HG03469 (cell line): ENCODE results near the gene STRADA.
A peak's percentile ranks its signal among the peaks of the same experiment; 100 is the strongest.
"Not testable (repeated sequence)": the region's sequence is repeated elsewhere in the genome, so short reads cannot be mapped to it uniquely, and the experiment has no call there.

Source experiments
- ATAC-seq: cut with Tn5 transposase; IDR thresholded peaks from one replicate; pipeline ENCODE4 v1.9.1; 2021; ENCODE audit warnings: mild to moderate bottlenecking, moderate library complexity, moderate number of reproducible peaks; ENCODE audit not compliant: unreplicated experiment

STRADA gene

GRCh38 chr17:63758428-63758827 is 16.8 kb upstream of the STRADA start:
- no peak for ATAC-seq

DNA sequence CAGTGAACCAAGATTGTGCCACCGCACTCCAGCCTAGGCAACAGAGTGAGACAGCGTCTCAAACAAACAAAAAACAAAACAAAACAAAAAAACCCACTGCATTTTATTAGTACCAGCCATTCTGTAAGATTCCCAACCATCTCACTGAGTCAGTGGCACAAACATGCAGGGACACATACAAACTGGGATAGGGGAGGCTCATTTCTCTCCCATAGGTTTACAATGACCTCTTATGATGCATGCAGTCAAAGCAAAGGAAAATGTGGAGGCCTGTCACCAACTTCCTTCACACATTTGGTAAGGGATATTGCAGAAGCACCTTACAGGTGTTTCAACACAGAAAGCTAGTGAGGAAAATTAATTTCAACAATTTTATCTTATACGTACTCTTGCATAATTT is 12.4 kb upstream of the STRADA start:
- ATAC-seq, result no peak

GRCh38 chr17:63753215-63753614 is 11.6 kb upstream of the STRADA start:
- no peak for ATAC-seq

DNA sequence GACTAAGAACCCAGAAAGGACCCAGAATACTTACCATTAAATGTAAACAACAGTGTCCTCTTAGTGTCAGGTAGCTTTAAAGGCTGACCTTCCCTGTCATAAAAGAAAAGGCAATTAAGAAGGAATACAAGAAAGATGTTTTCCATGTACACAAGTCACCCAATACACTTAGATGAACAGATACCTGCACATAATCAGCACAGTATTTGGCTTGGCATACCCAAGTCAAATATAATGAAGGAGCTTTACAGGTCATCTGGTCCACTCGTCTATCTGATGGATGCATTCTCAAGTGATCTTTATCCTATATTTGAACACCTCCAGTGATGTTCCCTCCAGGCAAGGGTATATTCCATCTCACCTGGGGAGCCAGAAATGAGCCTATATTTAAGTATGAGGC is 11.1 kb upstream of the STRADA start:
- no peak for ATAC-seq

DNA sequence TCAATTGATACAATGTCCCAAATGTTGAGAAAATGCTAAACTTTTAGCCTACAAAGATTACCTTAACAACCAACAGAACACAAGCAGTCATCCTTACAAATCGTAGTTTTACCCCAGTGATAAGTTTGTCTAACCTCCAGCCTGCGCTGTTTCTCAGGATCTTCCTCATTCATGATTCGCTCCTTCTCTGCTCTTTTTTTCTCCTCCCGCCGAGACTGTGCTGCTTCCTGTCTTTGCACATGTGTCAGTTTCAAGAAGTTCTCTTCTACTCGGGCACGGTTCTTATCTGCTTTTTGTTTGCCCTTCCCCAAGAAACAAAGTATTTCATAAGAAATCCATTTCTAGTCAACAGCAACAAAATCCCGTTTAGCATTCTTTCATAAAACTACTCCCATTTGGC is 10.2 kb upstream of the STRADA start:
- ATAC-seq, result no peak

- ATAC-seq, result peak; percentile 9
Observed at GRCh38 chr17:63741143-63741407, 524 bp downstream of the STRADA start.

DNA sequence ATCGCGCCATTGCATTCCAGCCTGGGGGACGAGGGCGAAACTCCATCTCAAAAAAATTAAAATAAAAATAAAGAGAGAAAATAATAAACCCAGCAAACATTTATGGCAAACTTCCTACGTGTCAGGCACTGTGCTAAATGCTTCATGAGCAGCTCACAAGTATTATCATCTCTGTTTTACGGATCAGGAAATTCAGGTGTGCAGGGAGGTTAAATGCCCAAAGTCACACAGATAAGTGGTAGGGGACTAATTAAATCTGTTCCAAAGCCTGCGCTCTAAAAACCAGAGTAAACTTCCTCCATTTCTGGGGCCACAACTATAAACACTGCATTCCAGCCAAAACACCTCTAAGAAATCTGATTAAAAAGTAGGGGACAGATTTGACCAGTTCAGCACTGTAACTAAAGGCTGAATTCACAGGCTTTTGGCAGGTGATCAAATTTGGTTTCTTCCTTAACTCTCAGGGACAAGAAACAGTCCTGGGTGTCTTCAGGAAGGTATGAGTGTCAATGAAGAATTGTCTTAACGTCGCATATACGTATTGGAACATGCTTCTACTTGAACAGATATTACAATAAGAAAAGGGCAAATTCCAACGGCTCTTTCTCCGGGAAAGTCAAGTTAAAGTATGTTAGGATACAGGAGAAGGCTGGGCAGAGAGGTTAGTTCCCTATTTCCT is 996 bp downstream of the STRADA start:
- no peak for ATAC-seq

DNA sequence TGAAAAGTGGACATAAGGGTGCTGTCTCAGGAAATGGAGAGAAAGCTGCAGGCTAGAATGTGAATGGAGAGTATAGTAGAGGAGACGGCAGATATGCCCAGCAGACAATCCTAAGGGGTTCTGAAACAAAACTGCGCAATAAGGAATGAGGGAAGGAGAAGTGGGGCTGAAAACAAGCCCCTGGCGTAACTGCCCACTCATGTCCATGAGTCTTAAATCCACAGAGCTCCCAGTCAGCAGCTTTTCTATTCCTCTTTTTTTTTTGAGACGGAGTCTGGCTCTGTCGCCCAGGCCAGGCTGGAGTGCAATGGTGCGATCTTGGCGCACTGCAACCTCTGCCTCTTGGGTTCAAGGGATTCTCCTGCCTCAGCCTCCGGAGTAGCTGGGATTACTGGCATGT is 5.9 kb downstream of the STRADA start:
- no peak for ATAC-seq

GRCh38 chr17:63722403-63722802 is 19.2 kb downstream of the STRADA start:
- no peak for ATAC-seq

DNA sequence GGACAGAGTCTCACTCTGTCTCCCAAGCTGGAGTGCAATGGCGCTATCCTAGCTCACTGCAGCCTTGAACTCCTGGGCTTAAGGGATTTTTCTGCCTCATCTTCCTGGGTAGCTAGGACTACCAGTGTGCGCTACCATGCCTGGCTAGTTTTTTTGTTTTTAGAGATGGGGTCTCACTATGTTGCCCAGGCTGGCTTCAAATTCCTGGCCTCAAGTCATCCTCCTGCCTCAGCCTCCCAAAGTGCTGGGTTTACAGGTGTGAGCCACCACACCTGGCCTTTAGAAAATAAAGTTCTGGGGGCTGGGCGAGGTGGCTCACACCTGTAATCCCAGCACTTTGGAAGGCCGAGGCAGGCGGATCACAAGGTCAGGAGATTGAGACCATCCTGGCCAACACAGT is 21.4 kb downstream of the STRADA start:
- ATAC-seq, result not testable (repeated sequence)

DNA sequence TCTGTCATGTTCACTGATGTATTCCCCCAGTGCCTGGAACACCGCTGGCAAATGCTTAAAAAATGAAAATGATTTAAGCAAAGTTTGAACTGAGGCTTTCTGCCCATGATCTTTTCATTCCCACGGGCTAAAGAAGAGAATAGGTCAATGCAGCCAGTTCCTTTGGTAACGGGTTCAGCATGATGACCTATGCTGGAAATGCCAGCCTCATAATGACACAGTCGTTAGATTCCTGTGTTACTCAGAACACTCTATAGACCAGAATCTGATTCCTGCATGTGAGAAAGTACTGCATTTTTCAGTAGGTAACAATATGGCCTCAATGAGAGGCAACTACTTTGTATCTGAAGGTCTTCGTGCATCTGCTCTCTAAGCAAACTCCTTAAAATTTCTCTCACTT is 22.6 kb downstream of the STRADA start:
- no peak for ATAC-seq

GRCh38 chr17:63716426-63716825 is 25.2 kb downstream of the STRADA start:
- no peak for ATAC-seq

DNA sequence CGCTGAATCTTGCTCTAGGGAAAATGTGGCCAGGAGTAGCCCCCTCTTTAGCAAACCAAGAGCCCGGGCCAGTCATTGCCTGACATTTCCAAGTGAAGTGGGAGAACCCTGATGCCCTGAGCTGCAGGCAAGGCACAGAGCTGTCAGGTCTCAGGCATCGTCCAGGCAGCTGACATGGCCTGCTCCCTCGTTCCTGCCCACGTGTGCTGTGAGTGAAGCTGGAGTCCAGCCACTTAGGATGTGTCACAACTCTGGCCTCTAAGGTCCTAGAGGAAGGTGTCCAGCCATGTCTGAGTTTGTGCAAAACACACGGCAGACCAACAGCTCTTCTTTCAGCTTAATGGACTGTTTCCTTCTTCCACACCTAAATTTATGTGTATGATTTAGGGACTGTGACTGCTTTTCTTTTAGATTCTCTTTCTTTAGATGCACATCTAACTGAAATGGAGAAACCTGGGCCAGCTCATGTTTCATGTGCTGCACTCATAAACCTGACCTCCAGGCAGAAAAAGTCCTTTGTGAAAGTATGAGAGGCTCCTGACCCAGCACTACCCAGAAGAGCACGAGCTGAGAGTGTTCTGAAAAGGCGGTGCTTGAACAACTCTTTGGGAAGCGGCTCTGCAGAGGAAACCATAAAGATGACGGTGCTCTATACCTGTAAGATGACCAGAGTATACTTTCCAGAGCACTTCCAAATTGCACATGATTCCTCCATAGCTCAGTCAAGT is 26.9 kb downstream of the STRADA start:
- ATAC-seq, result no peak

- ATAC-seq, result no peak
Observed at GRCh38 chr17:63709110-63709509, 32.5 kb downstream of the STRADA start.

GRCh38 chr17:63707151-63707550 is 34.4 kb downstream of the STRADA start:
- no peak for ATAC-seq

DNA sequence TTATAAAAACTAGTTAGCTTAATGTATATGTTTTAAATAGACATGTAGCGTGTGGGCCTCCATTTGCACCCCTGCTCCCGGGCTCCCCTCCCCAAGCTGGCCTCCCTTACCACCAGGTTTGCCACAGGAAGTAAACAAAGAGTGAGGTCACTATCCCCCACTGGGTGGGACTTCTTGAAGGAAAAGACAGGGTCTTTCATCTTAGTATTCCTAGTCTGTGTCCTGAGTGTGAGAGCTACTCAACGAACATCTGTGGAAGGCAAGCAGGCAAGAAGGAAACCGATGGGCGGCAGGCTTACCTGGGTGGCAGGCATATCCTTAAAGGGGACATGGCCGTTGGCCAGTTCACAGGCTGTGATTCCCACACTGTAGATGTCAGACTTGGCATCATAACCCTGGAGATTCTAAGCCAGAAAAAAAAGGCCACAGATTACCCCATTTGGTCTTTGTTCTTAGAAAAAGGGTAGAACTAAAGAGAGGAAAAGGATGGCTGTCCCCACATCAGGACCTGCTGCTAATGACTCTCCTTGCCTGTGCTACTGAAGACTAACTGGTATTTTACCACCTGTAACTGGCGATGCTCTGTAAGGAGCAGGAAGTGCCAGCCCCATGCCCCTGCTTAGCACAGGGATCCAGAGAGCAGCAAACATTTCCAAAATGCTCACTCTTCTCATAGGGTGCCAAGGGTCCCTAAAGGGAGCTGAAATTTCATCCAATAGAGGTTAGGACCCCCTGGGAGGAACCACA is 35.1 kb downstream of the STRADA start:
- no peak for ATAC-seq

- no peak for ATAC-seq
Observed at GRCh38 chr17:63705657-63706056, 35.9 kb downstream of the STRADA start.

DNA sequence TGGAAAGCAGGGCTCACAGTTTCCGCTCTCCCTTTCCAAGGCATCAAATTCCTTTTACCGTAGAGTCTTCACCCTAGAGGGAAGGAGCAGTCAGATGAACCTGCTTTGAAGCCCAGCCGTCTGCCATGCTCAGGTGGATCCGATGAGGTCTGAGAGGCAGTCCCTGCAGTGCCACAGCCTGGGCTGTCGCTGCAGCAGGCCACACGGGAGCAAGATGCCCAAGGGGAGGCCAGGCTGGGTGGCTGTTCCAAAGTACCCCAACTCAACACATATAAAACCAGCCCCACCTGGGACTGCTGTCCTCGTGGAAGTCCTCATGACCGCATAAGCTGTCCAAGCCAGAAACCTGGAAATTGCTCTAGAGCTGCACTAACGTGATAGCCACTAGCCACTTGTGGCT is 36.8 kb downstream of the STRADA start:
- no peak for ATAC-seq

DNA sequence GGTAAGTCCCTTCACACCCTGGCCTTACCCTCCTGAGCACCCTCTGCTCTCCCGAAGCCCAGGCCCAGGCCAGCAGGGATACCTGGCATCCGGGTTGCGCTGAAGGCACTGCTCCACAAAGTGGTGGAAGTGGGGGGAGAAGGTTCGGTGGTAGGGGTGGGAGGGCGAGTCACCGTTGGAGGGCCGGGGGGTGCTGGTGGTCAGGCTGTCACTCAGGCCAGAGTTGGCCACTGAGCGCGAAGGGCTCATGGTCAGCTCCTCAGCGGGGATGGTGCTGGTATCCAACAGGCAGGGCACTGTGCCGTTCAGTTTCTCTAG is 37.4 kb downstream of the STRADA start:
- ATAC-seq, result no peak

GRCh38 chr17:63703556-63704258 is 37.9 kb downstream of the STRADA start:
- no peak for ATAC-seq

DNA sequence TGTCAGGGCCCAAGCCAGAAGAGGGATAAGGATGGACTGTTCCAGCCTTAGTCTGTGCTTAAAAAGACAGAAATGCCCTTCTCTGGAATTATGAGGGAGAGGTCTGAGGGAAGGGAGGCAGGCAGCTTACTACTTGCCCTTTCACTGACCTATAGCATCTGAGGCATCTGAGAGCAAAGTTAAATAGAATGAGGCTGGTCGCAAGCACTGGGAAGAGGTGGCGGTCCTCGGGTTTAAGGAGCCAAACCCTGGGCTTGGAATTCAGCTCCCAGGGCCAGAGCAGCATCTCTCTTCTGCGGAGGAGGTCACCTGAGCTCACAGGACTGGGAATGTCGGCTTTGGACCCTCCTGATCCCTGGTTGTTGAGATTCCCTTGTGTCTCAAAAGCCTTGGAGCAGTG is 38.6 kb downstream of the STRADA start:
- ATAC-seq, result no peak

GRCh38 chr17:63702721-63703015 is 38.9 kb downstream of the STRADA start:
- no peak for ATAC-seq
